Neural progenitor cell (in vitro differentiated cells): ENCODE data around the gene CPN2. TPM values are rescaled to one million over a fixed set of nuclear protein-coding genes. Genes with fewer than 3 reads are reported as not detected.

ENCODE experiments used
- DNase-seq: peaks from one replicate; pipeline ENCODE4 v3.0.0-alpha.2; 2016; ENCODE audit warnings: low spot score
- H2AFZ ChIP-seq: fragments of 200-600 bp; sonication (generic); replicated peaks from 2 replicates; pipeline ENCODE4 v1.6.1; 2016; ENCODE audit warnings: antibody characterized with exemption
- H3F3A ChIP-seq: fragments of 200-600 bp; sonication (generic); 2 replicates; pipeline ENCODE4 v1.6.1; 2016; ENCODE audit warnings: antibody characterized with exemption, low read depth
- H3K27ac ChIP-seq: fragments of 200-600 bp; sonication (generic); 2 replicates; pipeline ENCODE4 v1.5.1; 2016; ENCODE audit warnings: mild to moderate bottlenecking
- H3K27me3 ChIP-seq: fragments of 200-600 bp; sonication (generic); 2 replicates; pipeline ENCODE4 v1.6.1; 2016; ENCODE audit warnings: mild to moderate bottlenecking, moderate library complexity
- H3K36me3 ChIP-seq: fragments of 200-600 bp; sonication (generic); 2 replicates; pipeline ENCODE4 v1.5.1; 2016
- H3K4me1 ChIP-seq: fragments of 200-600 bp; sonication (generic); 2 replicates; pipeline ENCODE4 v1.6.1; 2016; ENCODE audit warnings: mixed run types
- H3K4me2 ChIP-seq: fragments of 200-600 bp; sonication (generic); 2 replicates; pipeline ENCODE4 v1.6.1; 2016
- H3K4me3 ChIP-seq: fragments of 200-600 bp; sonication (generic); 2 replicates; pipeline ENCODE4 v1.5.1; 2016
- H3K79me2 ChIP-seq: fragments of 200-600 bp; sonication (generic); 2 replicates; pipeline ENCODE4 v1.6.1; 2016; ENCODE audit warnings: low read depth
- H3K9ac ChIP-seq: fragments of 200-600 bp; sonication (generic); 2 replicates; pipeline ENCODE4 v1.6.1; 2016
- H3K9me3 ChIP-seq: fragments of 200-600 bp; sonication (generic); 2 replicates; pipeline ENCODE4 v1.5.1; 2016; ENCODE audit warnings: low read depth
- H4K20me1 ChIP-seq: fragments of 200-600 bp; sonication (generic); 2 replicates; pipeline ENCODE4 v1.6.1; 2016; ENCODE audit warnings: low read depth
- H3K27ac Mint-ChIP-seq: 3 replicates; pipeline ENCODE4 v1.8.0; 2021; ENCODE audit warnings: mixed read lengths
- H3K27me3 Mint-ChIP-seq: 2 replicates; pipeline ENCODE4 v1.8.0; 2022; ENCODE audit warnings: low read depth, mild to moderate bottlenecking, inconsistent platforms, moderate library complexity, mixed read lengths; ENCODE audit not compliant: insufficient read depth
- H3K36me3 Mint-ChIP-seq: 3 replicates; pipeline ENCODE4 v1.8.0; 2021; ENCODE audit warnings: mixed read lengths
- H3K4me1 Mint-ChIP-seq: 3 replicates; pipeline ENCODE4 v1.8.0; 2021; ENCODE audit warnings: mixed read lengths
- H3K4me3 Mint-ChIP-seq: 3 replicates; pipeline ENCODE4 v1.8.0; 2021; ENCODE audit warnings: mild to moderate bottlenecking, moderate library complexity, mixed read lengths
- H3K9me3 Mint-ChIP-seq: 3 replicates; pipeline ENCODE4 v1.8.0; 2020; ENCODE audit warnings: mixed read lengths
- EZH2 ChIP-seq: fragments of 200-600 bp; sonication (generic); IDR thresholded peaks from 2 replicates; pipeline ENCODE4 v1.6.1; 2017; ENCODE audit warnings: antibody characterized with exemption, mild to moderate bottlenecking, moderate library complexity
- EZH2phosphoT487 ChIP-seq: fragments of 200-600 bp; sonication (generic); IDR thresholded peaks from 2 replicates; pipeline ENCODE4 v1.6.1; 2017; ENCODE audit warnings: antibody characterized with exemption
- total RNA-seq: library from RNA; depleted of rRNA; stranded (reverse); fragments of >200 nt; gene quantifications from 2 replicates; pipeline ENCODE4 v1.2.3, GENCODE V29; 2015; ENCODE audit warnings: low replicate concordance
- TF ChIP-seq, protein P1 (sequence below): fragments of 200-600 bp; sonication (generic); IDR thresholded peaks from 2 replicates; pipeline ENCODE4 v1.5.1; 2017; ENCODE audit warnings: antibody characterized with exemption, mild to moderate bottlenecking

Gene CPN2
- total RNA-seq, 1 donor from 2014 or later: not detected

DNA sequence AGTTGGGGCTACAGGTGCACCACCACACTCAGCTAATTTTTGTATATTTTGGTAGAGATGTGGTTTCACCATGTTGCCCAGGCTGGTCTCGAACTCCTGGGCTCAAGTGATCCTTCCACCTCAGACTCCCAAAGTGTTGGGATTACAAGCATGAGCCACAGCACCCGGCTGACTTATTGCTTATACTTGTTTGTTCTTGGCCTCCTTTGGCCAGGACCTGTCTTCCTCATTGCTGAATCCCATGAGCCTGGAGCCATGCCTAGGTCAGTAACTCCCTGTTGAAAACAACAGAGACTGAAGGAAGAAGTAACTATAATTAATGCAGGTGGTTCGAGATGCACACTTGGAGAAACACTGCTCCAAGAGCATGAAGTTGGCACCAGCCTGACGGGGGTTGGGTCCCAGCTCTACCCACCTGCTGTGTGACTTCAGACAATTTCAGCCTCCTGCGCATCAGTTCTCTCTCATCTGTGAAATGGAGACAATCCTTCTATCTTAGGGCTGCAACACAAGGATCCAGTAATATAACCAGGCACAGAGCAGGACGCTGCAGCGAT is 38.9 kb downstream of the CPN2 start:
- H3K36me3 ChIP-seq: no peaks in the 10 kb centered on the region
- Mint-ChIP-seq H3K27ac (no peak overlapping the region), H3K9me3 (peaks cover 4% of the 10 kb centered on the region), H3K4me1 (peaks cover 45% of the 10 kb centered on the region), H3K4me3 (peak overlapping the region; percentile 35), H3K36me3 (no peaks in the 10 kb centered on the region), H3K27me3 (peaks cover 65% of the 10 kb centered on the region)
- peaks cover 44% of the 10 kb centered on the region for H3K4me1 ChIP-seq
- peaks cover 30% of the 10 kb centered on the region for H3F3A ChIP-seq
- no peaks in the 10 kb centered on the region for H3K79me2 ChIP-seq
- H3K4me2 ChIP-seq: peak overlapping the region; percentile 3
- H3K9me3 ChIP-seq: no peaks in the 10 kb centered on the region
- H4K20me1 ChIP-seq: no peaks in the 10 kb centered on the region
- H3K27ac ChIP-seq: no peak overlapping the region
- no peak overlapping the region for H3K4me3 ChIP-seq
- DNase-seq: no peak
- H3K27me3 ChIP-seq: peaks cover 21% of the 10 kb centered on the region
- TF ChIP-seq, protein P1, sequence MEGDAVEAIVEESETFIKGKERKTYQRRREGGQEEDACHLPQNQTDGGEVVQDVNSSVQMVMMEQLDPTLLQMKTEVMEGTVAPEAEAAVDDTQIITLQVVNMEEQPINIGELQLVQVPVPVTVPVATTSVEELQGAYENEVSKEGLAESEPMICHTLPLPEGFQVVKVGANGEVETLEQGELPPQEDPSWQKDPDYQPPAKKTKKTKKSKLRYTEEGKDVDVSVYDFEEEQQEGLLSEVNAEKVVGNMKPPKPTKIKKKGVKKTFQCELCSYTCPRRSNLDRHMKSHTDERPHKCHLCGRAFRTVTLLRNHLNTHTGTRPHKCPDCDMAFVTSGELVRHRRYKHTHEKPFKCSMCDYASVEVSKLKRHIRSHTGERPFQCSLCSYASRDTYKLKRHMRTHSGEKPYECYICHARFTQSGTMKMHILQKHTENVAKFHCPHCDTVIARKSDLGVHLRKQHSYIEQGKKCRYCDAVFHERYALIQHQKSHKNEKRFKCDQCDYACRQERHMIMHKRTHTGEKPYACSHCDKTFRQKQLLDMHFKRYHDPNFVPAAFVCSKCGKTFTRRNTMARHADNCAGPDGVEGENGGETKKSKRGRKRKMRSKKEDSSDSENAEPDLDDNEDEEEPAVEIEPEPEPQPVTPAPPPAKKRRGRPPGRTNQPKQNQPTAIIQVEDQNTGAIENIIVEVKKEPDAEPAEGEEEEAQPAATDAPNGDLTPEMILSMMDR: no peak
- TF ChIP-seq EZH2phosphoT487: no peak
- no peak for TF ChIP-seq EZH2
- no peak overlapping the region for H3K9ac ChIP-seq
- H2AFZ ChIP-seq: no peak overlapping the region

DNA sequence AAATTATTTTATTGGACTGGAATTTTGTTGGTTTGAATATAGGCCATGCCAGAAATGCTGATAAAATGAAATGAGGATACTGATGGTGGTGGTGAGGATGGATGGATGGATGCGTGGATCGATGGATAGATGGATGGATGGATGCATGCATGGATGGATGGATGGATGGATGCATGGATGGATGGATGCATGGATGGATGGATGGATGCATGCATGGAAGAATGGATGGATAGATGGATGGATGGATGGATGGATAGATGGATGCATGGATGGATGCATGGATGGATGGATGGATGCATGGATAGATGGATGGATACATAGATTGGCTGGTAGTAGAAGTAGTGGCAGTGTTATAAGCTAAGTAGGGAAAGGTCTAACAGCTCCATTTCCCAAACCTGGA is 40.1 kb downstream of the CPN2 start:
- Histone ChIP-seq H3K27me3 (peaks cover 8% of the 10 kb centered on the region), H3K36me3 (no peaks in the 10 kb centered on the region)
- peaks cover 69% of the 10 kb centered on the region for H3K27me3 Mint-ChIP-seq

DNA sequence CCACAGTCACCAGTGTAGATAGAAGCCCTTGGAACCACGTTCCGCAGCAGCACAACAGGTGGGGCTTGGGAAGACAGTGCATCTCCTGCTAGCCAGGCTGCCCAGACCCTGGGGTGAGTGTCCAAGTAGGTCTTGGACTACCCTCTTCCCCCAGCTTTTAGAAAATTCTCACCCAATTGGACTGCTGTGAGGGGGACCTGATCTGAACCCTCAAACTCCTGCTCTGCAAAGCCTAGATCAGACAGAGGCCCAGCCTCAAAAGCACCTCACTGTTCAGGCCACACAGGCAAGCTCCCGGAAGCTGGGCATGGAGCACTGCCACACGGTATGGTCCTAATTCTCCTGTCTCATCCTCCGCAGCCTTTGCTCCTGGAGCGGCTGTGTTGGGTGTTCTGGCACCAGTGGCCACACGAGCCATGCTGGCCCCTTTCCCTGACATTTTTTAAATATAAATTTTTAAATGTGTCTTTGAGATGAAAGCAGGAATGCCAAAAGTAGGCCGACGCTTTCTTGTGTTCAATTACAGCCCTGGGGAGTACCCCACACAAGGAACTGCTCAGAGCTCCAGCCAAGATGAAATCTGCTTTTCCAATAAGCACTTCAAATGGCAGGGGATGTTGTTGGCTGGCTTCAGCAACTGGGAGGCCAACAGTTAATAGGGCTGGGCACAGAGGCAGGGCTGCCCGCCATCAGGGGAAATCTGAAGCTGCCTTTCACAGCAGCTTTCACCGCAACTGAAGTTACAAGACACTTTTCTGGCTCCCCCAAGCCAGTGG is 40.9 kb downstream of the CPN2 start:
- H3K4me1 Mint-ChIP-seq: peaks cover 52% of the 10 kb centered on the region
- no peak overlapping the region for H3K27ac Mint-ChIP-seq
- Histone ChIP-seq H3K27ac (no peak overlapping the region), H3K4me1 (peaks cover 62% of the 10 kb centered on the region), H4K20me1 (no peaks in the 10 kb centered on the region), H3K4me3 (no peak overlapping the region), H3F3A (peaks cover 45% of the 10 kb centered on the region), H3K79me2 (no peaks in the 10 kb centered on the region), H3K27me3 (peaks cover 5% of the 10 kb centered on the region), H3K9ac (no peak overlapping the region), H2AFZ (no peak overlapping the region), H3K36me3 (no peaks in the 10 kb centered on the region), H3K4me2 (no peak overlapping the region), H3K9me3 (no peaks in the 10 kb centered on the region)
- H3K36me3 Mint-ChIP-seq: no peaks in the 10 kb centered on the region
- H3K9me3 Mint-ChIP-seq: peaks cover 4% of the 10 kb centered on the region
- H3K27me3 Mint-ChIP-seq: peaks cover 68% of the 10 kb centered on the region
- no peak overlapping the region for H3K4me3 Mint-ChIP-seq
- DNase-seq: no peak
- no peak for TF ChIP-seq EZH2
- no peak for TF ChIP-seq EZH2phosphoT487

More for the DNA sequence above, 40.1 kb downstream of the CPN2 start:
- no peak for DNase-seq
- H3K9me3 Mint-ChIP-seq: peaks cover 4% of the 10 kb centered on the region
- Histone ChIP-seq H3K4me2 (no peak overlapping the region), H3K9me3 (no peaks in the 10 kb centered on the region), H3K9ac (no peak overlapping the region), H3K4me3 (no peak overlapping the region), H2AFZ (no peak overlapping the region), H3F3A (peaks cover 39% of the 10 kb centered on the region), H3K79me2 (no peaks in the 10 kb centered on the region), H4K20me1 (no peaks in the 10 kb centered on the region), H3K4me1 (peaks cover 56% of the 10 kb centered on the region), H3K27ac (no peak overlapping the region)
- peak overlapping the region; percentile 4 for H3K4me3 Mint-ChIP-seq
- H3K27ac Mint-ChIP-seq: no peak overlapping the region
- no peaks in the 10 kb centered on the region for H3K36me3 Mint-ChIP-seq
- TF ChIP-seq EZH2 (no peak), EZH2phosphoT487 (no peak)
- TF ChIP-seq, protein P1: no peak
- H3K4me1 Mint-ChIP-seq: peaks cover 51% of the 10 kb centered on the region
